WTC11 (cell line): ENCODE results near the gene MACROD2.

Experiments used
- CTCF ChIP-seq: fragments of 200-600 bp; IDR thresholded peaks from 2 replicates; pipeline ENCODE4 v1.8.0; 2022; ENCODE audit warnings: antibody characterized with exemption
- HMGXB4 ChIP-seq: sonication (generic); formaldehyde crosslinking; IDR thresholded peaks from 2 replicates; pipeline ENCODE4 v1.8.1; 2023; ENCODE audit warnings: mild to moderate bottlenecking, moderate library complexity, missing genetic modification reagents
- IRF1 ChIP-seq: sonication (generic); formaldehyde crosslinking; IDR thresholded peaks from 2 replicates; pipeline ENCODE4 v1.8.0; 2023; ENCODE audit warnings: missing genetic modification reagents
- ZNF121 ChIP-seq: sonication (generic); formaldehyde crosslinking; IDR thresholded peaks from 2 replicates; pipeline ENCODE4 v1.8.0; 2023; ENCODE audit warnings: missing genetic modification reagents
- ZNF232 ChIP-seq: sonication (generic); formaldehyde crosslinking; IDR thresholded peaks from 2 replicates; pipeline ENCODE4 v1.8.0; 2022; ENCODE audit warnings: mild to moderate bottlenecking, missing genetic modification reagents
- ZNF416 ChIP-seq: fragments of 250-450 bp; sonication (Bioruptor Pico); IDR thresholded peaks from 2 replicates; pipeline ENCODE4 v1.9.0; 2021; ENCODE audit warnings: mild to moderate bottlenecking, inconsistent platforms
- ZNF512 ChIP-seq: sonication (generic); formaldehyde crosslinking; IDR thresholded peaks from 2 replicates; pipeline ENCODE4 v1.8.1; 2022; ENCODE audit warnings: missing genetic modification reagents, borderline replicate concordance

- no peak for TF ChIP-seq CTCF
- TF ChIP-seq HMGXB4 (CRISPR knock-in tag) = no peak
- TF ChIP-seq ZNF512 (CRISPR knock-in tag) = no peak
- no peak for TF ChIP-seq IRF1 (CRISPR knock-in tag)
- no peak for TF ChIP-seq ZNF416 (CRISPR knock-in tag)
- no peak for TF ChIP-seq ZNF232
- TF ChIP-seq ZNF121 = no peak
These were observed 1597.8 kb downstream of the MACROD2 start for GRCh38 chr20:15593081-15593480.
